Measurements from ENCODE around the gene TPH1.

Gene TPH1

GRCh38 chr11:18046116-18046777 lies at the start of gene TPH1:
Gene TPH1 (minus strand): TSS chr11:18046269. CDS start chr11:18040762, 5,507 bp downstream.
- no peak for DNase-seq (ENCODE audit: low read depth in 2 of 2)

GRCh38 chr11:18093959-18094358 lies 47.9 kb upstream of the TPH1 start:
- DNase-seq (ENCODE audit: low read depth in 2 of 2) = no peak

GRCh38 chr11:18091731-18092130 lies 45.7 kb upstream of the TPH1 start:
- no peak for DNase-seq (ENCODE audit: low read depth in 2 of 2)

- DNase-seq (ENCODE audit: low read depth in 2 of 2) = no peak
These were observed 42.9 kb upstream of the TPH1 start for GRCh38 chr11:18088966-18089365.

- peak in 1 of 2 experiments; percentile 1 for DNase-seq (ENCODE audit: low read depth in 2 of 2)
These were observed 42.3 kb upstream of the TPH1 start for GRCh38 chr11:18088366-18088765.

GRCh38 chr11:18081551-18081950 lies 35.5 kb upstream of the TPH1 start:
- DNase-seq (ENCODE audit: low read depth in 2 of 2) = no peak

- DNase-seq (ENCODE audit: low read depth in 2 of 2) = no peak
These were observed 34.4 kb upstream of the TPH1 start for GRCh38 chr11:18080451-18080850.

GRCh38 chr11:18078909-18079308 lies 32.8 kb upstream of the TPH1 start:
- DNase-seq (ENCODE audit: low read depth in 2 of 2) = no peak

- DNase-seq (ENCODE audit: low read depth in 2 of 2) = no peak
These were observed 29.4 kb upstream of the TPH1 start for GRCh38 chr11:18075444-18075843.

- no peak for DNase-seq (ENCODE audit: low read depth in 2 of 2)
These were observed 25.1 kb upstream of the TPH1 start for GRCh38 chr11:18071098-18071705.

- DNase-seq (ENCODE audit: low read depth in 2 of 2) = no peak
These were observed 21.3 kb upstream of the TPH1 start for GRCh38 chr11:18067372-18067771.

GRCh38 chr11:18066626-18067025 lies 20.6 kb upstream of the TPH1 start:
- no peak for DNase-seq (ENCODE audit: low read depth in 2 of 2)

GRCh38 chr11:18065572-18065971 lies 19.5 kb upstream of the TPH1 start:
- DNase-seq (ENCODE audit: low read depth in 2 of 2) = no peak

- no peak for DNase-seq (ENCODE audit: low read depth in 2 of 2)
These were observed 18.5 kb upstream of the TPH1 start for GRCh38 chr11:18064450-18065054.

- no peak for DNase-seq (ENCODE audit: low read depth in 2 of 2)
These were observed 17.9 kb upstream of the TPH1 start for GRCh38 chr11:18063862-18064434.

- no peak for DNase-seq (ENCODE audit: low read depth in 2 of 2)
These were observed 17.1 kb upstream of the TPH1 start for GRCh38 chr11:18063125-18063524.

GRCh38 chr11:18061351-18061750 lies 15.3 kb upstream of the TPH1 start:
- DNase-seq (ENCODE audit: low read depth in 2 of 2) = no peak

- no peak for DNase-seq (ENCODE audit: low read depth in 2 of 2)
These were observed 10.6 kb upstream of the TPH1 start for GRCh38 chr11:18056561-18057181.

GRCh38 chr11:18054511-18055103 lies 8.5 kb upstream of the TPH1 start:
- DNase-seq (ENCODE audit: low read depth in 2 of 2) = no peak

GRCh38 chr11:18050848-18051247 lies 4.8 kb upstream of the TPH1 start:
- no peak for DNase-seq (ENCODE audit: low read depth in 2 of 2)

GRCh38 chr11:18036456-18036855 lies 9.6 kb downstream of the TPH1 start:
- DNase-seq (ENCODE audit: low read depth in 2 of 2) = no peak

- no peak for DNase-seq (ENCODE audit: low read depth in 2 of 2)
These were observed 18.6 kb downstream of the TPH1 start for GRCh38 chr11:18027475-18027874.

Data from fibroblast of skin of left biceps (primary cell).